Esophagus squamous epithelium (tissue), 4 donors: Measurements from ENCODE around the gene AXIN1.

ENCODE experiments used
- CTCF ChIP-seq, 6 experiments: fragments of 450-650 bp in 4 of 6; fragments of 200-600 bp in 2 of 6; sonication (generic) in 2 of 6; IDR thresholded peaks; one replicate each; pipeline ENCODE4 v1.5.1; 2016 to 2019; ENCODE audit warnings: antibody characterized with exemption in 6 of 6, mild to moderate bottlenecking in 4 of 6, moderate library complexity in 4 of 6
- POLR2A ChIP-seq, 4 donors: fragments of 450-650 bp; IDR thresholded peaks; one replicate each; pipeline ENCODE4 v1.6.1; 2017; ENCODE audit warnings: antibody characterized with exemption in 4 of 4, mild to moderate bottlenecking in 4 of 4, moderate library complexity in 3 of 4

GRCh38 chr16:379183-379960 lies 26.8 kb upstream of the AXIN1 start:
- no peak for TF ChIP-seq POLR2A (IDR thresholded peaks at IDR 0.05)
- no peak for TF ChIP-seq CTCF (IDR thresholded peaks at IDR 0.05)
